Heart right ventricle (tissue), 16 donors: ENCODE data around the gene FGD3. TPM values are rescaled to one million over a fixed set of nuclear protein-coding genes. Genes with fewer than 3 reads are reported as not detected.

Source experiments
- ATAC-seq, 8 donors: fragments of 200-7000 bp; cut with Tn5 transposase; one replicate each; pipeline ENCODE4 v1.9.1; 2020; ENCODE audit warnings: mild to moderate bottlenecking in 8 of 8, moderate library complexity in 8 of 8, moderate number of reproducible peaks in 1 of 8
- DNase-seq, 2 donors: peaks; one replicate each; pipeline ENCODE4 v3.0.0-alpha.2; 2020
- H3K27ac ChIP-seq, 10 donors: fragments of 200-600 bp; sonication (generic) in 2 of 10; one replicate each; pipeline versions ENCODE4 v1.5.0 to v1.8.0; 2020 to 2022; ENCODE audit warnings: mild to moderate bottlenecking in 3 of 10
- H3K27me3 ChIP-seq, 7 donors: fragments of 200-600 bp; one replicate each; pipeline ENCODE4 v1.8.0; 2021 to 2022; ENCODE audit warnings: mild to moderate bottlenecking in 2 of 7
- H3K36me3 ChIP-seq, 9 donors: fragments of 200-600 bp; sonication (generic) in 1 of 9; one replicate each; pipeline versions ENCODE4 v1.5.0 to v1.8.0; 2020 to 2022; ENCODE audit warnings: mild to moderate bottlenecking in 2 of 9
- H3K4me1 ChIP-seq, 9 donors: fragments of 200-600 bp; sonication (generic) in 1 of 9; one replicate each; pipeline versions ENCODE4 v1.5.0 to v1.8.0; 2020 to 2022; ENCODE audit warnings: mild to moderate bottlenecking in 4 of 9
- H3K4me3 ChIP-seq, 10 donors: fragments of 200-600 bp; sonication (generic) in 2 of 10; one replicate each; pipeline versions ENCODE4 v1.5.0 to v1.8.0; 2020 to 2022; ENCODE audit warnings: mild to moderate bottlenecking in 7 of 10, moderate library complexity in 2 of 10
- H3K9me3 ChIP-seq, 11 donors: fragments of 200-600 bp in 10 of 11; sonication (generic) in 2 of 11; one replicate each; pipeline versions ENCODE4 v1.5.0 to v1.8.0; 2013 to 2022; ENCODE audit warnings: mild to moderate bottlenecking in 2 of 11, control low read depth in 1 of 11, moderate library complexity in 1 of 11
- CTCF ChIP-seq, 9 donors: fragments of 200-600 bp; sonication (generic) in 2 of 9; IDR thresholded peaks; one replicate each; pipeline versions ENCODE4 v1.5.0 to v1.8.0; 2021 to 2022; ENCODE audit warnings: antibody characterized with exemption in 9 of 9, mild to moderate bottlenecking in 5 of 9, moderate library complexity in 1 of 9
- WGBS, 2 donors: extraction: QIAGEN DNeasy Blood & Tissue Kit; methylation state at CpG; one replicate each; pipeline ENCODE4 v1.1.7; 2013; ENCODE audit warnings: inconsistent platforms in 1 of 2; 5-methylcytosine and 5-hydroxymethylcytosine counted together
- intact Hi-C, 10 donors: fragments of 100-400 bp; cut with DNase I; formaldehyde crosslinking; loops; one replicate each; pipeline versions ENCODE4 v1.11.1 to v1.14.2; 2022
- polyA plus RNA-seq, 2 donors: library from polyadenylated mRNA; stranded (reverse); fragments of 200-250 nt; gene quantifications; one replicate each; pipeline ENCODE4 v1.2.3, GENCODE V29; 2013
- total RNA-seq, 10 donors: library from RNA; stranded (reverse); fragmentation: NEBNext Ultra II Directional in 3 of 10; extraction: Animal tissue kit (Norgen Biotek cat#: 25700) in 3 of 10; gene quantifications; one replicate each; pipeline versions ENCODE4 v1.2.1 to v1.2.4, GENCODE V29; 2021 to 2023
- donor health status: Arrhythmogenic right ventricular cardiomyopathy.
- donor health status: ischemic (EF 13 %, LVEDD 7.1; RV severe dilation, severe dysfunction).
- donor health status: healthy with polysubstance abuse.
- donor health status: DM: no; HTN: yes; CAD: no.
- donor health status: DM: no; HTN: no; CAD: no.
- donor health status: ischemic (EF 25% LVEDD 6.9; RV normal size, moderate dysfunction).
- donor health status: ischemic (EF 25% LVEDD 5.7; RV mildly dilated, moderate dysfunction).
- donor health status: healthy.
- donor health status: DM: yes; HTN: yes; CAD: no.
- donor health status: Ischemic cardiomyopathy.
- donor health status: ischemic (EF 35%, LVEDD 5.7; RV mildly dilated, moderate dysfunction).
- donor health status: nonischemic (EF 11% LVEDD 7.7; RV severe dilation, severe dysfunction).
- donor health status: DM: yes; HTN: yes; CAD: no.
- donor health status: PGD.
- donor health status: ischemic (EF 29% LVEDD 5.4; RV normal size, mild dysfunction).
- donor health status: nonischemic (EF 23%, LVEDD 6.1; RV moderate dilation, normal function).

Gene FGD3
- total and polyA plus RNA-seq, 12 donors: 0.40 to 8.5 (median 2.2) TPM

GRCh38 chr9:93036887-93037475 lies 89.7 kb downstream of the FGD3 start:
- peak in 1 of 8 donors; percentile 6 for ATAC-seq

DNA sequence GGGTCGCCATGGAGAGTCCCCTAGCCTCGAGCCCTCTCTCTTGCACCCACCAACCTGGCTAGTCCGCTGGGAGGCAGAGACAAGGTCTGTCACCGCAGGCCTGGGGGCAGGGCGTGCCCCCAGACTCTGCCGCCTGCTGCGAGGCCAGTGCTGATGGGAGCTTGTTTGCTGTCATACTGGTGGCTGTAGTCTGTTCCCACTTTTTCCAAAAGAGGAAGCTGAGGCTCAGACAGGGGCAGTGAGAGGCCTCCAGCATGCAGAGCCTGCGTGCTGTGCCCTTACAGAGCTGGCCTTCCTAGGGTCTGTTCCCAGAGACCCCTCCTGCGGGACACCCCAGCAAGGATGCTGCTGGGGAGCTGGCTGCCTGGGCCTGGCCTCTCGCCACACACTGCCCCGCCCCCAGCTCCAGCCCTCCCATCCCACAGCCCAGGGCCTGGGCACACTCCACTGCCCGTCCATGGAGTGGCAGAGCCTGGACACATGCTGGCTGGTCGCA lies 90.2 kb downstream of the FGD3 start:
- DNase-seq (no peak), ATAC-seq (peak in 5 of 8 donors; percentile 21 to 56 (median 36))
- intact Hi-C loops: no loop called here
- no peak overlapping the region for H3K4me3 ChIP-seq
- H3K27ac ChIP-seq: peak overlapping the region in 1 of 10 donors; percentile 73
- 85 to 87% methylated on average over 13 of the region's 13 CpGs for WGBS, 2 donors
- peaks cover 0 to 44% (median 0%) of the 10 kb centered on the region in 9 donors for H3K4me1 ChIP-seq
- H3K27me3 ChIP-seq: no peaks in the 10 kb centered on the region
- no peak for TF ChIP-seq CTCF (IDR thresholded peaks at IDR 0.05)
- no peaks in the 10 kb centered on the region for H3K9me3 ChIP-seq
- peaks cover 0 to 29% (median 0%) of the 10 kb centered on the region in 9 donors for H3K36me3 ChIP-seq

More at GRCh38 chr9:93036887-93037475, 89.7 kb downstream of the FGD3 start:
- Histone ChIP-seq H3K27me3 (no peaks in the 10 kb centered on the region), H3K9me3 (no peaks in the 10 kb centered on the region), H3K27ac (peak overlapping the region in 1 of 10 donors; percentile 73), H3K4me1 (peaks cover 0 to 49% (median 0%) of the 10 kb centered on the region in 9 donors), H3K4me3 (no peak overlapping the region), H3K36me3 (peaks cover 0 to 34% (median 0%) of the 10 kb centered on the region in 9 donors)
- 77 to 83% methylated on average over 13 of the region's 13 CpGs for WGBS, 2 donors
- TF ChIP-seq CTCF (IDR thresholded peaks at IDR 0.05): no peak
- no peak for DNase-seq
- intact Hi-C loops: no loop called here

DNA sequence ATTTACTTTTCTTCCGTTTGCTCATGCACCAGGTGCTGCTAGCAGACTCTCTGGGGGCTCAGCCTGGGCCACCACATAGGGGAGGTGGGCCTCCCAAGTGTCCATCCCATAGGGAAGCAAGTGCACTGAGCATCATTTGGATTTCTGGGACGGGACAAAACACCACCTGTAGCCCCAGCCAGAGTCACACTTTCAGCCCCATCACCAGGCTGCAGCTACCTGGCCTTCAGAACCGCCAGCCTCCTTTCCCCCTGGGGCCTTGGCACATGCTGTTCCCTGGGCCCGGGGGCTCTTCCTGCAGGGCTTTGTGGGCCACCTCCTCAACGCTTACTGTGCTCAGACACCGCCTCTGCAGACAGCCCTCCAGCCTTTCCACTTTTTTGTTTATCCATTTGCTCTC lies 91.6 kb downstream of the FGD3 start:
- no peaks in the 10 kb centered on the region for H3K27me3 ChIP-seq
- WGBS, 2 donors: 85% methylated on average over 6 of the region's 6 CpGs
- peaks cover 0 to 19% (median 0%) of the 10 kb centered on the region in 9 donors for H3K36me3 ChIP-seq
- DNase-seq: no peak
- no peaks in the 10 kb centered on the region for H3K9me3 ChIP-seq
- TF ChIP-seq CTCF (IDR thresholded peaks at IDR 0.05): no peak
- no peak overlapping the region for H3K27ac ChIP-seq
- no peak for ATAC-seq
- H3K4me1 ChIP-seq: peaks cover 0 to 38% (median 0%) of the 10 kb centered on the region in 9 donors
- H3K4me3 ChIP-seq: no peak overlapping the region
- intact Hi-C loops: no loop called here

GRCh38 chr9:93039456-93039855 lies 92.1 kb downstream of the FGD3 start:
- H3K4me1 ChIP-seq: peaks cover 0 to 38% (median 0%) of the 10 kb centered on the region in 9 donors
- intact Hi-C loops: no loop called here
- TF ChIP-seq CTCF (IDR thresholded peaks at IDR 0.05): no peak
- no peak overlapping the region for H3K4me3 ChIP-seq
- peaks cover 0 to 14% (median 0%) of the 10 kb centered on the region in 9 donors for H3K36me3 ChIP-seq
- ATAC-seq: no peak
- DNase-seq: no peak
- 75 to 86% methylated on average over 6 of the region's 6 CpGs for WGBS, 2 donors
- no peaks in the 10 kb centered on the region for H3K9me3 ChIP-seq
- H3K27me3 ChIP-seq: no peaks in the 10 kb centered on the region
- no peak overlapping the region for H3K27ac ChIP-seq
